Smooth muscle cell (in vitro differentiated cells): ENCODE results near the gene ANKH. TPM values are rescaled to one million over a fixed set of nuclear protein-coding genes. Genes with fewer than 3 reads are reported as not detected.
"Not testable (repeated sequence)": the region's sequence is repeated elsewhere in the genome, so short reads cannot be mapped to it uniquely, and the experiment has no call there.

ENCODE experiments used
- DNase-seq: peaks from one replicate; lab custom pipeline; 2025; ENCODE audit not compliant: unreplicated experiment; lab: John Stamatoyannopoulos, UW
- H2AFZ ChIP-seq: fragments of 200-600 bp; sonication (generic); 2 replicates; pipeline ENCODE4 v1.6.0; 2016; ENCODE audit warnings: antibody characterized with exemption, low read depth, mild to moderate bottlenecking
- H3F3A ChIP-seq: fragments of 200-600 bp; sonication (generic); 2 replicates; pipeline ENCODE4 v1.6.0; 2017; ENCODE audit warnings: antibody characterized with exemption, low read depth
- H3K27ac ChIP-seq: fragments of 200-600 bp; sonication (generic); 2 replicates; pipeline ENCODE4 v1.5.1; 2016; ENCODE audit warnings: low read depth, mild to moderate bottlenecking
- H3K27me3 ChIP-seq: fragments of 200-600 bp; sonication (generic); 2 replicates; pipeline ENCODE4 v1.6.1; 2016; ENCODE audit warnings: low read depth, mild to moderate bottlenecking
- H3K36me3 ChIP-seq: fragments of 200-600 bp; sonication (generic); 2 replicates; pipeline ENCODE4 v1.5.1; 2016; ENCODE audit warnings: low read depth
- H3K4me1 ChIP-seq: fragments of 200-600 bp; sonication (generic); 2 replicates; pipeline ENCODE4 v1.5.1; 2016; ENCODE audit warnings: low read depth
- H3K4me2 ChIP-seq: fragments of 200-600 bp; sonication (generic); 2 replicates; pipeline ENCODE4 v1.6.0; 2016; ENCODE audit warnings: mild to moderate bottlenecking
- H3K4me3 ChIP-seq: fragments of 200-600 bp; sonication (generic); 2 replicates; pipeline ENCODE4 v1.5.1; 2016; ENCODE audit warnings: mild to moderate bottlenecking
- H3K79me2 ChIP-seq: fragments of 200-600 bp; sonication (generic); 2 replicates; pipeline ENCODE4 v1.6.0; 2016; ENCODE audit warnings: low read depth, mild to moderate bottlenecking
- H3K9ac ChIP-seq: fragments of 200-600 bp; sonication (generic); 2 replicates; pipeline ENCODE4 v1.6.0; 2016; ENCODE audit warnings: low read depth
- H3K9me3 ChIP-seq: fragments of 200-600 bp; sonication (generic); replicated peaks from 2 replicates; pipeline ENCODE4 v1.5.1; 2016; ENCODE audit warnings: low read depth
- H4K20me1 ChIP-seq: fragments of 200-600 bp; sonication (generic); 2 replicates; pipeline ENCODE4 v1.6.0; 2016; ENCODE audit warnings: low read depth
- CTCF ChIP-seq: fragments of 200-600 bp; sonication (generic); IDR thresholded peaks from 2 replicates; pipeline ENCODE4 v1.5.1; 2017; ENCODE audit warnings: borderline replicate concordance, mild to moderate bottlenecking, antibody characterized with exemption; ENCODE audit not compliant: insufficient read depth, poor library complexity, severe bottlenecking
- WGBS: methylation state at CpG from one replicate; pipeline ENCODE4 v1.1.7; 2016; ENCODE audit warnings: low lambda C conversion rate; 5-methylcytosine and 5-hydroxymethylcytosine counted together
- polyA plus RNA-seq: library from polyadenylated mRNA; unstranded; fragments of >200 nt; fragmentation: Nextera tagmentation; extraction: Ambion mirVana; gene quantifications from 2 replicates; pipeline ENCODE4 v1.2.1, GENCODE V29; 2016
- total RNA-seq: library from RNA; depleted of rRNA; stranded (reverse); fragments of >200 nt; gene quantifications from 2 replicates; pipeline ENCODE4 v1.2.3, GENCODE V29; 2014

ANKH gene
- total and polyA plus RNA-seq, 2 experiments from 2014 or later, result 48.0 to 56.6 TPM

- Histone ChIP-seq H3K27ac (no peak overlapping the region), H2AFZ (no peak overlapping the region), H3K79me2 (no peaks in the 10 kb centered on the region), H3K36me3 (no peaks in the 10 kb centered on the region), H3K9ac (no peak overlapping the region), H3K27me3 (no peaks in the 10 kb centered on the region), H3K9me3 (no peaks in the 10 kb centered on the region), H3K4me1 (no peaks in the 10 kb centered on the region), H3F3A (no peaks in the 10 kb centered on the region), H3K4me3 (no peak overlapping the region), H4K20me1 (no peaks in the 10 kb centered on the region), H3K4me2 (no peak overlapping the region)
- no peak for TF ChIP-seq CTCF
- 96% methylated on average over 3 of the region's 3 CpGs for WGBS
- DNase-seq, result no peak
These were observed 69.0 kb downstream of the ANKH start for GRCh38 chr5:14802541-14802940.

- Histone ChIP-seq H3K9ac (no peak overlapping the region), H3K79me2 (no peaks in the 10 kb centered on the region), H3K4me2 (no peak overlapping the region), H3K27ac (no peak overlapping the region), H2AFZ (no peak overlapping the region), H4K20me1 (no peaks in the 10 kb centered on the region), H3K4me1 (no peaks in the 10 kb centered on the region), H3F3A (no peaks in the 10 kb centered on the region), H3K9me3 (no peaks in the 10 kb centered on the region), H3K27me3 (no peaks in the 10 kb centered on the region), H3K4me3 (no peak overlapping the region), H3K36me3 (no peaks in the 10 kb centered on the region)
- TF ChIP-seq CTCF, result no peak
- no peak for DNase-seq
- WGBS, result 90% methylated on average over 3 of the region's 3 CpGs
These were observed 69.8 kb downstream of the ANKH start for GRCh38 chr5:14801792-14802191.

GRCh38 chr5:14797385-14797784, 74.2 kb downstream of the ANKH start:
- not testable (repeated sequence) for H3K4me3 ChIP-seq, H3K9me3 ChIP-seq, H3K27me3 ChIP-seq, H3K9ac ChIP-seq, H3K36me3 ChIP-seq, H3K4me1 ChIP-seq, H2AFZ ChIP-seq, H4K20me1 ChIP-seq, H3K79me2 ChIP-seq, H3K27ac ChIP-seq, H3K4me2 ChIP-seq, DNase-seq, H3F3A ChIP-seq
- 93% methylated on average over 4 of the region's 4 CpGs for WGBS

GRCh38 chr5:14794583-14795230, 76.9 kb downstream of the ANKH start:
- Histone ChIP-seq H3F3A (no peaks in the 10 kb centered on the region), H3K36me3 (no peaks in the 10 kb centered on the region), H3K79me2 (no peaks in the 10 kb centered on the region), H2AFZ (no peak overlapping the region), H4K20me1 (no peaks in the 10 kb centered on the region), H3K27me3 (no peaks in the 10 kb centered on the region), H3K27ac (no peak overlapping the region), H3K4me3 (no peak overlapping the region), H3K9ac (no peak overlapping the region), H3K9me3 (no peaks in the 10 kb centered on the region), H3K4me1 (peaks cover 11% of the 10 kb centered on the region), H3K4me2 (no peak overlapping the region)
- no peak for DNase-seq
- 91% methylated on average over 4 of the region's 4 CpGs for WGBS
- no peak for TF ChIP-seq CTCF
